ENCODE measurements around the gene KRT8.

Gene KRT8

DNA sequence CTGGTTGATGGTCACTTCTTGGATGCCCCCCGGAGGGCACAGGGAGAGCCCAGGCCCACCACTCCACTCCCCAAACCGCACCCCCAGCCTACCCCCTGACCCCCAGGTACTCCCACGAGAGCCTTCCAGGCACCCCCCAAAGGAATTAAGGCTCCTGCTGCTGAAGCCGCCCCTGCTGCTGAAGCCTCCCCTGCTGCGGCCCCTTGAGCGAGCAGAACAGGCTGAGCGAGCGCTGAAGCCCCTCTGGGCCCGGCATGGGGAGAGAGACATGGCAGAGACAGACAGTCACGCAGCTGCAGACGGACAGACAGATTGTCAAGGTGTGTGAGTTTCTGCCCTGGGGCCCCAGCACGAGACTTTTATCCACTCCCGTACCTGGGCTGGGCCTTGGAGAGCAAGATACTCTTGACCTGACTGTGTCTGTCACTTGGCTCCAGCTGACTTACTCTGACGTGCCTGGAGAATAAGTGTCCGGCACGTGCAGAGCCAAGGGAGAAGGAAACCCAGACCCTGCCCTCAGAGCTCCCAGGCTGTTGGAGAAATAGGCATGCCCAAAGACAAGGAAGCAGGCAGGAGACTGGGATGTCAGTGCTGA is 56.1 kb downstream of the KRT8 start, which contains the start of gene KRT78:
Gene KRT78 (minus strand): TSS at position 334 of the 595 bp plus-strand sequence. CDS start 64 bp downstream, at position 270.
- no peak for DNase-seq (ENCODE audit: low read depth)
- H3K4me3 ChIP-seq (ENCODE audit: low read depth, low read length) = no peak within 1 kb of the TSS
- TF ChIP-seq, protein P1, sequence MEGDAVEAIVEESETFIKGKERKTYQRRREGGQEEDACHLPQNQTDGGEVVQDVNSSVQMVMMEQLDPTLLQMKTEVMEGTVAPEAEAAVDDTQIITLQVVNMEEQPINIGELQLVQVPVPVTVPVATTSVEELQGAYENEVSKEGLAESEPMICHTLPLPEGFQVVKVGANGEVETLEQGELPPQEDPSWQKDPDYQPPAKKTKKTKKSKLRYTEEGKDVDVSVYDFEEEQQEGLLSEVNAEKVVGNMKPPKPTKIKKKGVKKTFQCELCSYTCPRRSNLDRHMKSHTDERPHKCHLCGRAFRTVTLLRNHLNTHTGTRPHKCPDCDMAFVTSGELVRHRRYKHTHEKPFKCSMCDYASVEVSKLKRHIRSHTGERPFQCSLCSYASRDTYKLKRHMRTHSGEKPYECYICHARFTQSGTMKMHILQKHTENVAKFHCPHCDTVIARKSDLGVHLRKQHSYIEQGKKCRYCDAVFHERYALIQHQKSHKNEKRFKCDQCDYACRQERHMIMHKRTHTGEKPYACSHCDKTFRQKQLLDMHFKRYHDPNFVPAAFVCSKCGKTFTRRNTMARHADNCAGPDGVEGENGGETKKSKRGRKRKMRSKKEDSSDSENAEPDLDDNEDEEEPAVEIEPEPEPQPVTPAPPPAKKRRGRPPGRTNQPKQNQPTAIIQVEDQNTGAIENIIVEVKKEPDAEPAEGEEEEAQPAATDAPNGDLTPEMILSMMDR (IDR thresholded peaks at IDR 0.05; ENCODE audit: insufficient read depth, low read depth, low read length, missing control alignments) = no peak

DNA sequence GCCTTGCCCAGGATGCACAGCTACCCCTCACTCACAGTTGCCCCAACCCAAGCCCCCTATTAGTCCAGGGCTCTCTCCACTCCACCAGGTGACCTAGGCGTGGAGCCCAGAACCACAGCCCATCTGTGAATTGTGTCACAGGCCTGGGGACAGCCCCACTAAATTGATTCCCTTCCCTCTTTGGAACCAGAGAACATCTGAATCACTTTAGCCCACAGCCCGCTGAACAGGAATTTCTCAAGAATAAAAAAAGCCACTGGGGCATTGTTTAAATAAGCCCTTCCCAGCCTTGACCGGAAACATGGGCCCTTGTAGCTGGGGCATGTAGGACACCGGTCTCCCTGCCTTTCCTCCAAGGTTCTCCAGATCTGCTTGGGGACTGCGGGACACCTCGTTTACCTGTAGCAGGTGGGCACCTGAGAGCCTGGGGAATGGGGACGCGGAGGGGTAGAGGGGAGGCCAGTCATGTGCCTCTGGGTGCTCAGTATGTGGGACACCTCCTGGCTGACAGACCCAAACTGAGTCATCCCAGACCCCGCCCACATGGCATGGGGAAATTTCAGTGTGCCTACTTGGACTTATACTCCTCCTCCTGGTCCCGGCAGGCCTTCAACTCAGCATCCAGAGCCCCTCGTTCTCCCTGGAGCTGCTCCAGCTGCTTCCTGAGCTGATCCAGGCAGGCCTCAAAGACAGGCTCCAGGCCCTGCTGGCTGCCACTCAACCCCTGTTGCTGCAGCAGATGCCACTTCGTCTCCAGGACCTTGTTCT is 57.4 kb downstream of the KRT8 start:
- TF ChIP-seq, protein P1 (IDR thresholded peaks at IDR 0.05; ENCODE audit: insufficient read depth, low read depth, low read length, missing control alignments) = no peak
- no peak for DNase-seq (ENCODE audit: low read depth)
- no peak overlapping the region for H3K4me3 ChIP-seq (ENCODE audit: low read depth, low read length)
